ACC112 (cell line): ENCODE measurements around the gene CORO6.

ENCODE experiments used
- H2AFZ ChIP-seq: fragments of 200-600 bp; sonication (generic); one replicate; pipeline ENCODE4 v1.6.0; 2017; ENCODE audit warnings: antibody characterized with exemption, low read length; ENCODE audit not compliant: unreplicated experiment
- H3K27ac ChIP-seq: fragments of 200-600 bp; sonication (generic); 2 replicates; pipeline ENCODE4 v1.5.1; 2014; ENCODE audit warnings: low read depth, mild to moderate bottlenecking, antibody characterized with exemption, low read length, moderate library complexity
- H3K27me3 ChIP-seq: fragments of 200-600 bp; sonication (generic); 2 replicates; pipeline ENCODE4 v1.6.1; 2014; ENCODE audit warnings: mild to moderate bottlenecking, antibody characterized with exemption, low read length, moderate library complexity, mixed read lengths; ENCODE audit not compliant: insufficient read depth
- H3K36me3 ChIP-seq: fragments of 200-600 bp; sonication (generic); 2 replicates; pipeline ENCODE4 v1.6.1; 2016; ENCODE audit warnings: mild to moderate bottlenecking, antibody characterized with exemption, low read length, moderate library complexity, mixed read lengths; ENCODE audit not compliant: insufficient read depth
- H3K4me1 ChIP-seq: fragments of 200-600 bp; sonication (generic); one replicate; pipeline ENCODE4 v1.6.1; 2016; ENCODE audit warnings: low read length, mixed read lengths; ENCODE audit not compliant: insufficient read depth, unreplicated experiment, control insufficient read depth
- H3K4me3 ChIP-seq: fragments of 200-600 bp; sonication (generic); 2 replicates; pipeline ENCODE4 v1.5.1; 2014; ENCODE audit warnings: mild to moderate bottlenecking, low read depth, low read length
- H3K79me2 ChIP-seq: fragments of 200-600 bp; sonication (generic); one replicate; pipeline ENCODE4 v1.6.0; 2016; ENCODE audit warnings: low read length; ENCODE audit not compliant: control insufficient read depth, unreplicated experiment, insufficient read depth

The CORO6 gene

DNA sequence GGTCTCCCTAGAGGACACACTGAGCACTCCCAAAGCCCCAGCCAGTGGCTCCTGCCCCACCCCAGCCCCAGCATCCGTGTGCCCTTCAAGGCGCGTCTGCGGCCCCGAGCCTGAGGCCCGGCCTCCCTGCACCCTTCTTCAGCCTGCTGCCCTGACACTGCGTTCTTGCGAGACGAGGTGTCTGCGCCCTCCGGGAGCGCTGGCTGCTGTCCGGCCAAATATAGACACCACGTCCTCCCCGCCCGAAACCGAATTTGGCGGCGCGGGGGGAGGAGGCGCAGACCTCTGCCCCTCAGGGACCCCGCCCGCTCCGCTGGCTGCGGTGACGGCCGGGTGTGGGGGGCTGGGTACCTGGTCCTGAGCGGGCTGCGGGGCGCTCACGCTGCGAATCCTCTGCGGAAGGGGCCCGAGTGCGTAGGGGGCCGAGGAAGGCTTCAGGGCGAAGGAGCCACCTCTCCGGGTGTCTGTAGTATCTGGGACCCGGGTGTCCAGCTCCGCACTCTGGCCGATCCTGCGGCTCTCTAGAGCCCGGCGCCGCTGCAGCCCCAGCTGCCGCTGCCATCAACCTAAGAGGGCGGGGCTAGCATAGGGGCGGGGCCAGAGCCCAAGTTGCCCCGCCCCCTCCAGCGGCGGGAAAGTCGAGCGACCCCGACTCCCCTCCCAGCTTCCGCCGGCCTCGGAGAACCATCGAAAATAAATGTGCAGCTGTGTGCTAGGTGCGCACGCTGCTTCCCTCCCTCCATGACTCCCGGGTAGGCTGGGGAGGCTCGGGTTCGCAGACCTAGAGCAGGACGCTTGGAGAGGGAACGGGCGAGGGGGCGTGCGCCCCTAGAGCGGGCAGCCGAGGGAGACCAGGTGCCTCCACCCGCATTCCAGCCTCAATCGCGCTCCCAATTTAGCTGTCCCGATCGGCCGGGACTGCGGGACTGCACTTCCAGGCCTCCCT lies at the start of gene CORO6:
CORO6 (minus strand) TSS at position 576 of the 946 bp plus-strand sequence. CDS start 1,491 bp downstream, outside the sequence.
- H3K27me3 ChIP-seq = no peaks in the 10 kb centered on the region
- peak within 1 kb of the TSS; percentile 89 for H3K4me3 ChIP-seq
- peak within 1 kb of the TSS; percentile 66 for H2AFZ ChIP-seq
- H3K4me1 ChIP-seq = peaks cover 17% of the 10 kb centered on the region
- H3K27ac ChIP-seq = no peak within 1 kb of the TSS
- no peaks in the 10 kb centered on the region for H3K79me2 ChIP-seq
- H3K36me3 ChIP-seq = no peaks in the 10 kb centered on the region

DNA sequence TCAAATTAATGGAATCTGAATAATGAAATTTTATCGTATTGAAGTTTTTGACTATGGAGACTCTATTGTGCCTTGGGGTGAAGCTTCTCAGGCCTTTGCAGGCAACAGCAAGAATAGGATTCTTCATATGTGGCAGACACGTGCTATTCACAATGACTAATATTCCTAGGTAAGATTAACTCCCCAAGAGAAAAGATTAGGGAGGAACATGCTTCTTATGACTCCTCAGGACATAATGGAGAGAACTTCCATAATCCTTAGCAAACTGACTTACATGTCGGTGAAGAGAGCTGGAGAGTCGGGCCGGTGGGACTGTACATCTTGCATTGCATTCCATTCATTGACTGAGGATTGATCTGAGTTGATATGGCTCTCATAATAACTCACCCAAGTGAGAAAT lies 48.9 kb upstream of the CORO6 start:
- H3K36me3 ChIP-seq = peaks cover 18% of the 10 kb centered on the region
- no peak overlapping the region for H3K27ac ChIP-seq
- no peak overlapping the region for H3K4me3 ChIP-seq
- H3K27me3 ChIP-seq = no peaks in the 10 kb centered on the region
- H2AFZ ChIP-seq = no peak overlapping the region
- peaks cover 4% of the 10 kb centered on the region for H3K4me1 ChIP-seq
- H3K79me2 ChIP-seq = no peaks in the 10 kb centered on the region

DNA sequence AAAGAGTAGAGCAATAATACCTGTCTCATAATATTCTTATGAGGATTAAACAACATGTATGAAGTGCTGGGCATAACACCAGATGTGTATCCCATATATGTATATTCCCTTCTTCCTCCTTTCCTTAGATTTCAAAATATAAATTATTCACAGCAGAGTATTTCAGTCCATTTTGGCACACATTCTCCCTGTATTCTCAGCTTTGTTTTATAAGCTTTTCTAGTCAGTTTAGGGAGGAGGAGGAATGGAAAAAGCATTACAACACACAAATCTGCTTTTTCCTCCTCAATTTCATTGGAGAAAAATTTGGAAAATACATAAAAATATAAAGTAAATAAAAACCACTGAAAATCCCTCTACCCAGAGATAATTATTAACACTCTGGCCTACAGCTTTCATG lies 46.6 kb upstream of the CORO6 start:
- peaks cover 15% of the 10 kb centered on the region for H3K4me1 ChIP-seq
- H3K36me3 ChIP-seq = peaks cover 13% of the 10 kb centered on the region
- no peaks in the 10 kb centered on the region for H3K27me3 ChIP-seq
- H2AFZ ChIP-seq = no peak overlapping the region
- no peak overlapping the region for H3K27ac ChIP-seq
- no peak overlapping the region for H3K4me3 ChIP-seq
- no peaks in the 10 kb centered on the region for H3K79me2 ChIP-seq

DNA sequence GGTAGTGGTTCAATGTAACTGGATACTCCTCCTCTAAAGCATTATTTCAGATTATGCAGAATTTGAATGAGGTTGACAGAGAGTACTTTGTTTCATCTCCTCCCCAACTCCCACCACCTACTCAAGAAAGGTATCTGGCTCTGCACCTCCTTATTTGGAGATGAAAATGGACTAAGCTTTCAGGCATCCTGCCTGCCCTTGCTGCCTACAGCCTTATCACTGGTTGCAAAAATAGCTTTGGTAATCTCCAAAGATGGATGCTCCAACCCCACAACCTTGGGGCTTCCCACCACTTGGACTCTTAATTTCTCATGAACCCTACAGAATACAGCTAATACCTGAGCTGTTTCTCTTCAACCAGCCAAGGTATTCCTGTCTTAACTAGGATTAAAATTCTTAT lies 45.3 kb upstream of the CORO6 start:
- H3K27ac ChIP-seq = no peak overlapping the region
- no peaks in the 10 kb centered on the region for H3K79me2 ChIP-seq
- no peak overlapping the region for H2AFZ ChIP-seq
- no peak overlapping the region for H3K4me3 ChIP-seq
- peaks cover 15% of the 10 kb centered on the region for H3K4me1 ChIP-seq
- H3K36me3 ChIP-seq = peaks cover 17% of the 10 kb centered on the region
- no peaks in the 10 kb centered on the region for H3K27me3 ChIP-seq

DNA sequence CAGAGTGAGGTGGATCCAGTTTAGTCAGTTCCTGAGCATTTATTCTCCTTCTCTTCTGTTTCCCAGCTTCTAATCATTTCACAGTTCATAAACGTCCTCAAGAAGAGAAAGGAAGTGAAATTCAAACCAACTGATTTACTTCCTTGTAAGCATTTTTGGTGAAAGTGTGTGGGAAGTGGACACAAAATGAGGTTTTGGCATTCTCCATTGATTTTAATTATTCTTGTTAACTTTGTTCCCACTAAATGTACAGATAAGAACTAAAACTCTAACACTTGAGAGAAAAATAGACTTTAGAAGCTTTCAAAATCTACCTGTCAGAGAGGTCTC lies 42.7 kb upstream of the CORO6 start:
- no peaks in the 10 kb centered on the region for H3K79me2 ChIP-seq
- H3K4me1 ChIP-seq = peaks cover 15% of the 10 kb centered on the region
- H2AFZ ChIP-seq = no peak overlapping the region
- peak overlapping the region; percentile 72 for H3K27ac ChIP-seq
- H3K4me3 ChIP-seq = no peak overlapping the region
- no peaks in the 10 kb centered on the region for H3K27me3 ChIP-seq
- H3K36me3 ChIP-seq = peaks cover 10% of the 10 kb centered on the region

DNA sequence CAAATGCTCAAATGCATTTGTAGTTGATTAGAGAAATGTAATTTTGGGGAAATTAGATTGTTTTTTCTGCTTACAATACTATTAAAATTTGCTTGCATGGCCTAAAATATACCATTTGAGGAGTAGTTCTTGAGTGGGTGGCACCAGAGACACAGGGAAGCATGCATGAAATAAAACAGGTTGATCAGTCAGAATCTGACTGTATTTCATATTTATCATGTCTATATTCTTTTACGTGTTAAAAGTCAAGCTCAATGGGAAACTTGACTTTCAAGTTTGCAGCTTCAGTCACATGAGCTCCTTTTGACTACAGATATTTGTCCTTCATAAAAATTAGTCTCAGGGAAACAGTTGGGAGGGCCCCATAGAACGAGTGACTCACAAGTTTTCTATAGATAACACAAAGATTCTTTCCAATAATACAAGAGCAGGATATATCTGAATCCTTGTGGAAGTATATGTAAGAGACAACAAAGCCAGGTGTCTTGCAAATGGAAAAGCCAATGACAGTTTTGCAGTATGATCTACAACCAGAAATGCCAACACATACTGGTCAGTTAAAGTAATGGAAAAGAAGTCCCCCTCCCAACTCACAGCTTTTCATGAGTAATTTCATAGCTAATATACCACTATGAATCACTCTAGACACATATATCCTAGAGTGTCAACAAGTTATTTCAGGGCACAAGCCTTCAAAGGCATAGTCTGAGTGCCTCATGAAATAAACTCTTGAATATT lies 42.2 kb upstream of the CORO6 start:
- Histone ChIP-seq H3K4me3 (no peak overlapping the region), H3K27me3 (no peaks in the 10 kb centered on the region), H2AFZ (no peak overlapping the region), H3K27ac (peak overlapping the region; percentile 72), H3K79me2 (no peaks in the 10 kb centered on the region), H3K4me1 (peaks cover 15% of the 10 kb centered on the region), H3K36me3 (peaks cover 10% of the 10 kb centered on the region)

DNA sequence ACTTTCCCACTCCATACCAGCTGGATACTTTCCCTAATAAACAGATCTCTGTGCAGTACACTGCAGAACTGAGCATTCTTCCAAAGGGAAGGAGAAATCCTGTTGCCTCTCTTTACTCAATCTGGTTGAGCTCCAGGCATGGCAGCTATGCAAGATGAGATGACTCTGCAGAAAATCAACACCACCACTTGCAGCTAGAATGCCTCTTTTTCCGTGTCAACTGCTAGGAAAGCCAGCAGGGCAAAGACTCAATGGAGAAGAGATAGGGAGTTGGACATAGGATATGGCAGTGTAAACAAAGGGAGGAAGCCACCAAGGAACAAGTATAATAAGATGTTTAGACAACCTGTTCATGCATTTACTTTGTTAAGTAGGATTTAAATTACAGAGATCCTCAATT lies 40.4 kb upstream of the CORO6 start:
- Histone ChIP-seq H3K4me1 (peaks cover 15% of the 10 kb centered on the region), H3K27me3 (no peaks in the 10 kb centered on the region), H3K27ac (no peak overlapping the region), H3K36me3 (peaks cover 10% of the 10 kb centered on the region), H2AFZ (no peak overlapping the region), H3K79me2 (no peaks in the 10 kb centered on the region), H3K4me3 (no peak overlapping the region)

DNA sequence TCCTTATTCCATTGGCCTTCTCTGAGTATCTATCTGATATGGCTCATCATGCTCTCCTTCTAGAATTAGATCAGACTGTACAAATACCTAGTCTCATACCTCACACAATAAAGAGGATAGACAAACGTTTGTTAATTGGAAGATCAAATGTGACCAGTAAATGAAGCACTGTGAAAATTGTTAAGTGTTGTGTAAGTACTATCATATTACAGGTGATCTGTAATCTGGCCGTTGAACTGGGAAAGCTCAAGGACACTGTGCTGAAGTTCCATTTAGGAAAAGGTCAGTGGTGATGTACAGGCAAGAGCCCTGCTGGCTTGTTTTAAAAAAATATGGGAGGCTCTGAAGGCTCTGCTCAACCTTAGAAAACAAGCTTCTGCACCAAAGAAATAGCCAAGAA lies 38.5 kb upstream of the CORO6 start:
- H3K27me3 ChIP-seq = no peaks in the 10 kb centered on the region
- H3K79me2 ChIP-seq = no peaks in the 10 kb centered on the region
- H2AFZ ChIP-seq = no peak overlapping the region
- 0 out of 2 replicates have a peak, but pooled peaks cover 5% of the 10 kb centered on the region for H3K36me3 ChIP-seq
- no peak overlapping the region for H3K27ac ChIP-seq
- H3K4me3 ChIP-seq = no peak overlapping the region
- peaks cover 15% of the 10 kb centered on the region for H3K4me1 ChIP-seq

DNA sequence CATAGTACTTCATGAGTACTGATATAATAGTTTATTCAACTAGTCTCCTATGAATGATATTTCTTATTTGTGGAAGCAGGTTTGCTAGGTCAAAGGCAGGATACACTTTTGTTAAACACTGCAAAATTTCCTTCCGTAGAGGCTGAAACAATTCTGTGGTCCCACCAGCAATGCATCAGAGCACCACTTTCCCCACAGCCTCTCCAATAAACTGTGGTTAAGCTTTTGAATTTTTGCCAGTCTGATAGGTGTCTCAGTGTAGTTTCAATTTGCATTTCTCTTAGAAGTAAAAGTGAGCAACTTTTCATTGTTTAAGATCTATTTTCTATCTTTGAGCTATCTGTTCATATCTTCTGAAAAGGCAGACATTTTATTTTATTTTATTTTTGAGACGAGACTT lies 36.4 kb upstream of the CORO6 start:
- no peaks in the 10 kb centered on the region for H3K79me2 ChIP-seq
- H3K4me1 ChIP-seq = no peaks in the 10 kb centered on the region
- no peak overlapping the region for H2AFZ ChIP-seq
- H3K36me3 ChIP-seq = 0 out of 2 replicates have a peak, but pooled peaks cover 5% of the 10 kb centered on the region
- no peak overlapping the region for H3K27ac ChIP-seq
- no peaks in the 10 kb centered on the region for H3K27me3 ChIP-seq
- no peak overlapping the region for H3K4me3 ChIP-seq

DNA sequence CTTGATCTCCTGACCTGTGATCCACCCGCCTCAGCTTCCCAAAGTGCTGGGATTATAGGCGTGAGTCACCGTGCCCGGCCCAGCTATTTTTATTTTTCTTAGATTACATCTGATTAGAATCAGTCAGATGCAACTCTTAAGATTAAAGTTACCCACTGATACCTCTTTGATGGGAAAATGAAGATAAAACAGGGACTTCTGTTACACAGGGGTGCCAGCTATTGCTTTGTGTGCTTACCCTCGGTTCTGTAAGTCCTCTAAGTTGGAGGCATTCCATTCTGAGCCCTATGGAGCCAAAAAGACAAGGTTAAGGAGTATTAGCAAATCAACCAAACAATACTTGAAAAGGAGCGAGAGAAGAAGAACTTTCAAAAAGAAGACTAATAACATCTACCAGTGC lies 32.6 kb upstream of the CORO6 start:
- H2AFZ ChIP-seq = no peak overlapping the region
- no peaks in the 10 kb centered on the region for H3K27me3 ChIP-seq
- no peaks in the 10 kb centered on the region for H3K36me3 ChIP-seq
- no peaks in the 10 kb centered on the region for H3K79me2 ChIP-seq
- no peak overlapping the region for H3K27ac ChIP-seq
- no peaks in the 10 kb centered on the region for H3K4me1 ChIP-seq
- no peak overlapping the region for H3K4me3 ChIP-seq
